Stimulated activated CD4-positive, alpha-beta T cell treated with anti-CD3 and anti-CD28 coated beads, Interleukin-2, amount 100 ng/mL, for 48 hours (primary cell): ENCODE results near the gene ERCC6L.
A peak's percentile ranks its signal among the peaks of the same experiment; 100 is the strongest.
"Not testable (repeated sequence)": the region's sequence is repeated elsewhere in the genome, so short reads cannot be mapped to it uniquely, and the experiment has no call there.

Experiments
- DNase-seq, 2 donors: peaks; one replicate each; pipeline ENCODE4 v3.0.0-alpha.2; 2020

The ERCC6L gene

GRCh38 chrX:72245461-72246089 is 6.7 kb upstream of the ERCC6L start:
- peak; percentile 37 to 48 for DNase-seq

DNA sequence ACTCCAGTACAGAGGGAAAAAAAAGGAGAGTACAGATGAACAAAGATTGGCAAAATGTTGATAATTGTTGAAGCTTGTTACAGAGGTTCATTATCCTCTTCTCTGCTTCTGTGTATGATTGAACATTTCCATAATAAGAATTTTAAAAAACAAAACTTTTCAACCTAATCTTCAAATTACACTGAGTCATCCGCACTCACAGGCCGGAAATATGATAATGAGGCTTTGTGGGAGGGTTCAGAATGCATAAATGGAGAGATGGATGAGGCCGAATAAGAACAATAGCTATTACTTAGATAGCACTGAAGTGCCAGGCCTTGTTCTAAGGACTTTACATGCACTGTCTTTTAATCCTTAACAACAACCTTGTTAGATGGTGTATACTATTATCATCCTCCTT is 4.6 kb upstream of the ERCC6L start:
- DNase-seq, result no peak

GRCh38 chrX:72240976-72241375 is 2.1 kb upstream of the ERCC6L start:
- no peak for DNase-seq

DNA sequence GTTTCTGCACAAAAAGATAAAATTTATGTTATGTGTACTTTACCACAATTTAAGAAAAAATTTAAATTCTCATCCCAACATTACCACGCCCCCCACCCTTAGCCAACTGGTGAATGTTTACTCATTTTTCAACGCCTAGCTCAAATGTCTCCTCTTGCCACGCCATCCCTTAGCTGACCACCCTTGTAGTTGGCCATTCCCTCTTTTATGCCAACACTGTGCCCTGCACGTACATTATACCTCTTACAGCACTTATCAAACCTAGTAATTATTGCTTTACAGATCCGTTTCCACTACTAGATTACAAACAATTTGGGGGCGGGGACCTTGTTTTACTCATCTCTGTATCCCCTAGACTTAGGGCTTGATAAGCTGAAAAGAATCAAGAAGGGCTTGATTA is 644 bp downstream of the ERCC6L start:
- no peak for DNase-seq

GRCh38 chrX:72236841-72237240 is 2.0 kb downstream of the ERCC6L start:
- DNase-seq, result no peak

GRCh38 chrX:72230290-72230689 is 8.5 kb downstream of the ERCC6L start:
- no peak for DNase-seq

- DNase-seq, result not testable (repeated sequence)
Measured at GRCh38 chrX:72220375-72220774, 18.5 kb downstream of the ERCC6L start.

DNA sequence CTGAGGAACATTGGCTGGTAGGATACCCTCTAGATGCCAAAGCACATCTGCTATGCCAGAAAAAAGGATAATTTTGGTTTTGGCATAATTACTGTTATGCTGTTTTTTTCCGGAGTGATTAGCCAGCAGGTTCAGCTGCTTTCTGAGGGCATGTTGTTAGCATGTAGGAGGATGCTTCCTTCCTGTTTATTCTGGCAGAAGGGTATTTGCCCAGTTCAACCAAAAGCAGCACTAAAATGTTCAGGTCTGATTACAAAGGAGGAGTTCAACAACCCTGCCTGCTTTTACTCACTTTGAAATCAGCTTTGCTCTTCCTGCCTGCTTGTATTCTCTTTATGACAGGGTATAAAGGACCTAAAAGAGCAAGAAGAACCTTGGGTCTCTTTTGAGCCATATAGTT is 21.9 kb downstream of the ERCC6L start:
- no peak for DNase-seq

- DNase-seq, result no peak
Measured at GRCh38 chrX:72208126-72208800, 30.6 kb downstream of the ERCC6L start.

DNA sequence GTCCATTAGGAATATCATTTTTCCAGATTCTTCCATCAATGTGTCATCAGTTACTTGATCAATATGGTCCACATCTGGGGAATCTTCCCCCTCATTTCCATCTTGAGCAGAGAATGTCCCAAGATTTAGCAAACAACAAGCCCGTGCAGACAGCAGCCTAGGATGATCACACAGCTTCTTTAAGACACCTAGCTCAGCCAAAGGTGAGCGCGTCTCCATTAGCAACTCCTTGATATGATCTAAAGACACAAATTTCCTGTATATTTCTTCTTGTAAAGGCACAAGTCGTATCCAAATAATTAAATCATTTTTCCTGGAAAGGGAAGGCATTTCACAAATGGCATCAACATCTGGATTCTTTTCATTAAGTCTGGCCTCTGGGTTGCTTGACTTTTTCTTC is 31.5 kb downstream of the ERCC6L start:
- DNase-seq, result no peak

DNA sequence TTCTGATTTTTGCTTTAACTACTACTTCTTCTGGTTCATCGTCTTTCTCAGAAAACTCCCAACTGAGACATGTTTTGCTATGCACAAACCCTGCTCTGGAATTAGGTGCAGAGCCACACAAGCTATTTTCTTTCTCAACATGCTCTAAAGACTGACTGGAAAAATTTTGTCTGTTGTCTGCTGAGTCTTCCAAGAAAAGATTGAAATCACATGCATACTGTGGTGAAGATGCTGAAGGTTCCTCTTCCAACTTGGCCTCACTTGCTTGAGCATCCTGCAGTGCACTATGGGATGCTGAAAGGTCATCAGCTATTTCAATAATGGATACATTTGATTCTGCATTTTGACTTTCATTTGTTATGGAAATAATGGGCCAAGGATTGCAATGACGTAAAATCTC is 33.1 kb downstream of the ERCC6L start:
- no peak for DNase-seq

GRCh38 chrX:72203421-72203820 is 35.4 kb downstream of the ERCC6L start:
- DNase-seq, result no peak

- DNase-seq, result no peak
Measured at GRCh38 chrX:72202792-72203401, 35.9 kb downstream of the ERCC6L start.

DNA sequence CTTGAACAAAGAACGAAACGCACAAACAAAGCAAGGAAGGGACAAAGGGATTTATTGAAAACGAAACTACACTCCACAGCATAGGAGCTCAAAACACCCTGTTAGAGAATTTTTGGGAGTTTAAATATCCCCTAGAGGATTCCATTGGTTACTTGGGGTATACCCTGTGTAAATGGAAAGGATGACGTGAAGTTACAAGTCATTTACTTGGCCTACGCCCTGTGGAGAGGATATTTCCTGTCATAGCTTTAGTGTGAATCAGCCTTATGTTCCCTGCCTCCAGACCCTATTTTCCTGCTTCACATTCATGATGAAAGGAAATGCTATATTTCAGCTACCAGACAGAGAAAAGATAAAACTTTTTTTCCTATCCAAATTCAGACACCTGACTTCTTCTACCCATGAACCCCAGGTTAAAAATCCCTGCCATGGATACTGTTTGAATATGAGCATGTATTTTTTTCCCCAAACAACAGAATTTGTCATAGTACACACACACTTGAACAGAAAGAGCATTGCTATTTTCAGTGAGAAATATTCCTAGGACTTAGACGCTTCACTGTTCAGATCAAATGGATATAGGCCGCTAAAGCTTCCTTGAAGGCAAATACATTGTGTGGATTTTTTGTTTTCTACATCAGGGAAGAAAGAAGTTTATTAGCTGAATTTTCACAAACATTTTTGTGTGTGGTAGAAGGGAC is 36.8 kb downstream of the ERCC6L start:
- DNase-seq, result no peak

DNA sequence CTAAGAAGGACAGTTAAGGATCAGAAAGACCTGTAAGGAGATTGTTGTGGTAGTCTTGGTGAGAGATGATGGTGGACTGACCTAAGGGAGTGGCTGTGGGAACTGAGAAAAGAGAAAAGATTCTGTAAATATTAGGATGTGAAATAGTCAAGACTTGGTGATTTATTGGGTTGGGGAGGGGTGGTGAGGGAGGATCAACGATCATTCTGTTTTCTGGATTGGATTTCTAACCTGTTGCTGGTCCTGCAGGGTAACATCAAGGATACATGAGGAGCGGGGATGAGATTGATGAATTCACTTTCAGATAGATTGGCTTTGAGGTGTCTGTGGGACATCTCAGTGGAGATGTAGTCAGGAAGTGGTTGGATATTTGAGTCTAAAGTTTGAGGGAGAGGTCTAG is 55.9 kb downstream of the ERCC6L start:
- no peak for DNase-seq

DNA sequence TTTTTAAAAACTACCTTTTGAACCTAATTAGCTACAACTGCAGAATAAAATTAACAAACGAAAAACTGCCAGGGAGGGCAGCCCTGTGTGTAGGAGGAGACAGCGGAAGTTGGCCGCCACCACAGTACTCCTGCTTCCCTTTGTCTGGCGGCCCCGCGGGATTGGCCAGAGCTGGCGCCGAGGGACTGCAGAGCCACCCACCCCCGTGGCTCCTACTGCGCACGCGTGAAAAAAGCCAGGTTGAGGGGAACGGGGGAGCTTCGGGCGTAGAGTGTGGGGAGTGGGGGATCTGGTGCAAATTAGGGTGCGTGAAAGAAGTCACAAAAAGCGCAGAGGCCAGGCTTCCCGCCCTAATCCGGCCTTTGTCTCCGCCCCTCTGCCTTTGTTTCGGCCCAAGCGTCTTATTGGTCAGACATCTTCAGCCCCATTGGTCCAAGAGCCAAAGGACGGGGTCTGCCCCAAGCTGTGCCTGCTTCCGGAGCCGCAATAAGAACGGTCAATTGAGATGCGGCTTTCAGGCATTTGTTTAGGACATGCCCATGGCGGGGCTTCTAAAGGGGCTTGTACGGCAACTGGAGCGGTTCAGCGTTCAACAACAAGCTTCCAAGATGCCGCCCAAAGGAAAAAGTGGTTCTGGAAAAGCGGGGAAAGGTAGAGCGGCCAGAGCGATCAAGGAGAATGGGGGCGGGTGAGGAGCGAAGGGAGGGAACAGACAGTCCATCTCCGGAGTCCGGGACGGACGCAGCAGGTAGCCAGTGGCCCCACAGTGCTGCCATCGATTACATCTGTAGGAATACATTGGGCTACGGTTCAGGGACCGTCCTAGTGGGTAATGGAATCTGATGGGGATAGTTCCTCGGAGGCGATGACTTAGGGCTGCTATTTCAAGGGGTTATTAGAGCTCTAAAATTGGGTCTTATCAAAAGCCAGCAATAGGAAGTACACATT is 57.4 kb downstream of the ERCC6L start, which contains the start of gene PIN4:
Gene PIN4, plus strand, starts transcription at position 580 of the 948 bp plus-strand sequence. Its CDS starts 29 bp downstream, at position 609.
- peak; percentile 63 to 71 for DNase-seq

DNA sequence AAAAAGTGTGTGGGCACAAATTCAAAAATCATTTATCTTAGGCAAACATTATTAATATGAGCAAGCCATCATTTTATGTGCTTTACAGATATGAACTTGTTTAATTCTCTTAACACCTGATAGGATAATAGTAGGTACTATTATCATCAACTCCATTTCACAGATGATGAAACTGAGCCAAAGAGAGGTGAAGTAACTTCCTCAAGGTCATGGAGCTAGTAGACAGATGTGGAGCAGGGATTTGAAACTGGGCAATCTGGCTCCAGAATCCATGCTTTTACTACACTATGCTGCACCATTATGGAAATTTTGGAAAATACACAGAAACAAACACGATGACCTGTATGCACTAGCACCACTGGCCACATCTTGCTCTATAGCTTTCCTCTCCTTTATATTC is 58.3 kb downstream of the ERCC6L start:
- DNase-seq, result no peak

- no peak for DNase-seq
Measured at GRCh38 chrX:72176981-72177380, 61.8 kb downstream of the ERCC6L start.

- DNase-seq, result not testable (repeated sequence)
Measured at GRCh38 chrX:72176289-72176688, 62.5 kb downstream of the ERCC6L start.

GRCh38 chrX:72169008-72169728 is 69.7 kb downstream of the ERCC6L start:
- DNase-seq, result peak; percentile 4 to 10

DNA sequence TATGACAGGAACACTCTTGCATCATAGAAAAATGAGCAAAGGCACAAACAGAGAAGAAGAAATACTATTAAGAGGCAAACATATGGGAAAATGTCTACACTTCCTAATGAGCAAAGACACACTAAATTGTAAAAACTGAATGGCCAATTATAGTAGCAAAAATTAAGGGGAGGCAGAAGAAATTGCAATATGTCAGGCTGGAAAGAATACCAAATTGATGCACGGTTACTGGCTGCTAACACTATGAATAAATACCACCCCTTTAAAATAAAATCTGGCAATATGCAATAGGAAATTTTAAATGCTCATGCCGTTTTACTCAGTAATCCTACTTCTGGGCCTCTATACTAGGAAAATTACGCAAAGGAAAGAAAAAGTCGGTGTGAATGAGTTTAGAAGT is 73.3 kb downstream of the ERCC6L start:
- no peak for DNase-seq

GRCh38 chrX:72159769-72160168 is 79.1 kb downstream of the ERCC6L start:
- no peak for DNase-seq
